Measurements from ENCODE around the gene PPIA.
"Not testable (repeated sequence)": the region's sequence is repeated elsewhere in the genome, so short reads cannot be mapped to it uniquely, and the experiment has no call there.

The PPIA gene

GRCh38 chr7:44787762-44788161, 8.7 kb upstream of the PPIA start:
- DNase-seq (ENCODE audit: low read depth, low spot score), result no peak

- no peak for DNase-seq (ENCODE audit: low read depth, low spot score)
Observed at GRCh38 chr7:44789990-44790389, 6.5 kb upstream of the PPIA start.

- no peak for DNase-seq (ENCODE audit: low read depth, low spot score)
Observed at GRCh38 chr7:44791278-44792219, 4.9 kb upstream of the PPIA start.

- DNase-seq (ENCODE audit: low read depth, low spot score), result no peak
Observed at GRCh38 chr7:44793919-44794318, 2.6 kb upstream of the PPIA start.

- no peak for DNase-seq (ENCODE audit: low read depth, low spot score)
Observed at GRCh38 chr7:44794331-44794730, 2.1 kb upstream of the PPIA start.

GRCh38 chr7:44796034-44796503, 412 bp upstream of the PPIA start:
- no peak for DNase-seq (ENCODE audit: low read depth, low spot score)

GRCh38 chr7:44797329-44798258, 1.1 kb downstream of the PPIA start:
- peak; percentile 56 for DNase-seq (ENCODE audit: low read depth, low spot score)

- DNase-seq (ENCODE audit: low read depth, low spot score), result no peak
Observed at GRCh38 chr7:44798649-44799305, 2.3 kb downstream of the PPIA start.

- DNase-seq (ENCODE audit: low read depth, low spot score), result no peak
Observed at GRCh38 chr7:44799939-44800338, 3.5 kb downstream of the PPIA start.

GRCh38 chr7:44801890-44802289, 5.4 kb downstream of the PPIA start:
- DNase-seq (ENCODE audit: low read depth, low spot score), result no peak

GRCh38 chr7:44802418-44803025, 6.0 kb downstream of the PPIA start:
- DNase-seq (ENCODE audit: low read depth, low spot score), result no peak

- not testable (repeated sequence) for DNase-seq (ENCODE audit: low read depth, low spot score)
Observed at GRCh38 chr7:44803828-44804519, 7.5 kb downstream of the PPIA start.

GRCh38 chr7:44805950-44806349, 9.5 kb downstream of the PPIA start:
- DNase-seq (ENCODE audit: low read depth, low spot score), result no peak

GRCh38 chr7:44808914-44809393, 12.5 kb downstream of the PPIA start:
- no peak for DNase-seq (ENCODE audit: low read depth, low spot score)

GRCh38 chr7:44811093-44811492, 14.6 kb downstream of the PPIA start:
- no peak for DNase-seq (ENCODE audit: low read depth, low spot score)

GRCh38 chr7:44811571-44811970, 15.1 kb downstream of the PPIA start:
- no peak for DNase-seq (ENCODE audit: low read depth, low spot score)

GRCh38 chr7:44814919-44815318, 18.4 kb downstream of the PPIA start:
- no peak for DNase-seq (ENCODE audit: low read depth, low spot score)

- no peak for DNase-seq (ENCODE audit: low read depth, low spot score)
Observed at GRCh38 chr7:44819292-44819691, 22.8 kb downstream of the PPIA start.

GRCh38 chr7:44823255-44823781, 26.8 kb downstream of the PPIA start:
- DNase-seq (ENCODE audit: low read depth, low spot score), result no peak

GRCh38 chr7:44824894-44825526, 28.5 kb downstream of the PPIA start:
- DNase-seq (ENCODE audit: low read depth, low spot score), result no peak

Data from activated naive CD8-positive, alpha-beta T cell treated with anti-CD3 and anti-CD28 coated beads, Interleukin-2, amount 50 U/mL, for 16 hours (primary cell).